Measurements from ENCODE around the gene CERCAM. TPM values are rescaled to one million over a fixed set of nuclear protein-coding genes. Genes with fewer than 3 reads are reported as not detected.

The CERCAM gene
- polyA plus RNA-seq, 2 of the 4 experiments (the other 2 are of a cell fraction) = 16.5 to 28.5 TPM

GRCh38 chr9:128485414-128485855, 64.8 kb downstream of the CERCAM start:
- H3K27ac ChIP-seq = no peak overlapping the region
- H3K4me3 ChIP-seq = no peak overlapping the region
- 87% methylated on average over 7 of the region's 7 CpGs for WGBS (ENCODE audit: missing lambda C conversion rate)
- DNase-seq (ENCODE audit: low read depth in 1 of 2, low spot score in 1 of 2) (no peak), FAIRE-seq (no peak), ATAC-seq (no peak)
- H3K4me2 ChIP-seq = no peak overlapping the region
- H3K4me1 ChIP-seq = no peaks in the 10 kb centered on the region
- TF ChIP-seq HOXA7 (CRISPR knock-in tag; IDR thresholded peaks at IDR 0.05) (no peak), ZSCAN20 (CRISPR knock-in tag; IDR thresholded peaks at IDR 0.05) (no peak), HES2 (IDR thresholded peaks at IDR 0.05) (no peak), SMC3 (IDR thresholded peaks at IDR 0.05) (no peak), PBX3 (IDR thresholded peaks at IDR 0.05) (no peak), KDM5A (IDR thresholded peaks at IDR 0.05) (no peak), ZNF302 (CRISPR knock-in tag; IDR thresholded peaks at IDR 0.05) (no peak), REST (IDR thresholded peaks at IDR 0.05) (no peak), JUNB (IDR thresholded peaks at IDR 0.05) (no peak), NPAS2 (CRISPR knock-in tag; IDR thresholded peaks at IDR 0.05; ENCODE audit: borderline replicate concordance) (no peak), RCOR1 (IDR thresholded peaks at IDR 0.05; ENCODE audit: low read depth, low read length) (no peak), JUN (IDR thresholded peaks at IDR 0.05) (no peak), SREBF2 (IDR thresholded peaks at IDR 0.05) (no peak), HMGXB4 (CRISPR knock-in tag; IDR thresholded peaks at IDR 0.05; ENCODE audit: borderline replicate concordance) (no peak), BHLHE40 (IDR thresholded peaks at IDR 0.05; ENCODE audit: low read depth, low read length) (no peak), E2F6 (IDR thresholded peaks at IDR 0.05; ENCODE audit: borderline replicate concordance, low read depth) (no peak)
- CTCF ChIA-PET = interaction anchor here (0.9 to 4.4 kb wide), 9 partner anchors 9 to 150 kb away, joined by 3 to 17 read pairs (median 4); no protein-coding TSS in a partner anchor
- H3K9me3 ChIP-seq = no peaks in the 10 kb centered on the region
- POLR2A ChIA-PET = no interaction called here

GRCh38 chr9:128486201-128486600, 65.5 kb downstream of the CERCAM start:
- no peak overlapping the region for H3K4me2 ChIP-seq
- DNase-seq (ENCODE audit: low read depth in 1 of 2, low spot score in 1 of 2) (no peak), ATAC-seq (no peak), FAIRE-seq (no peak)
- no peaks in the 10 kb centered on the region for H3K9me3 ChIP-seq
- no peak overlapping the region for H3K4me3 ChIP-seq
- TF ChIP-seq BCL3 (IDR thresholded peaks at IDR 0.05) (no peak), HMGXB4 (CRISPR knock-in tag; IDR thresholded peaks at IDR 0.05; ENCODE audit: borderline replicate concordance) (no peak), JUNB (IDR thresholded peaks at IDR 0.05) (no peak), RCOR1 (IDR thresholded peaks at IDR 0.05; ENCODE audit: low read depth, low read length) (no peak), KDM1A (IDR thresholded peaks at IDR 0.05; ENCODE audit: low read depth) (no peak), HES2 (IDR thresholded peaks at IDR 0.05) (no peak), KDM5A (IDR thresholded peaks at IDR 0.05) (no peak), NPAS2 (CRISPR knock-in tag; IDR thresholded peaks at IDR 0.05; ENCODE audit: borderline replicate concordance) (no peak), TFCP2L1 (CRISPR knock-in tag; IDR thresholded peaks at IDR 0.05) (no peak), MAX (IDR thresholded peaks at IDR 0.05) (no peak), EHMT2 (IDR thresholded peaks at IDR 0.05; ENCODE audit: low read depth) (no peak), CHD2 (IDR thresholded peaks at IDR 0.05; ENCODE audit: low read length, partially characterized antibody) (no peak), ZNF302 (CRISPR knock-in tag; IDR thresholded peaks at IDR 0.05) (no peak), EHF (CRISPR knock-in tag; IDR thresholded peaks at IDR 0.05) (no peak), TP53 (CRISPR knock-in tag; IDR thresholded peaks at IDR 0.05) (no peak), POLR2AphosphoS2 (conservative IDR thresholded peaks at IDR 0.05; ENCODE audit: low read length) (no peak)
- no peak overlapping the region for H3K27ac ChIP-seq
- POLR2A ChIA-PET = no interaction called here
- CTCF ChIA-PET = interaction anchor here (1.2 to 4.4 kb wide), 5 partner anchors 10 to 48 kb away, joined by 3 to 17 read pairs (median 6); no protein-coding TSS in a partner anchor
- H3K4me1 ChIP-seq = no peaks in the 10 kb centered on the region
